Stimulated activated CD4-positive, alpha-beta T cell treated with anti-CD3 and anti-CD28 coated beads, Interleukin-1b, Interleukin-23, amount 100 ng/mL, for 24 hours (primary cell): ENCODE measurements around the gene TMEM184B.

ENCODE experiments used
- DNase-seq, 4 experiments: peaks; one replicate each; pipeline ENCODE4 v3.0.0-alpha.2; 2020; ENCODE audit warnings: low read depth in 4 of 4, low spot score in 1 of 4

Gene TMEM184B

DNA sequence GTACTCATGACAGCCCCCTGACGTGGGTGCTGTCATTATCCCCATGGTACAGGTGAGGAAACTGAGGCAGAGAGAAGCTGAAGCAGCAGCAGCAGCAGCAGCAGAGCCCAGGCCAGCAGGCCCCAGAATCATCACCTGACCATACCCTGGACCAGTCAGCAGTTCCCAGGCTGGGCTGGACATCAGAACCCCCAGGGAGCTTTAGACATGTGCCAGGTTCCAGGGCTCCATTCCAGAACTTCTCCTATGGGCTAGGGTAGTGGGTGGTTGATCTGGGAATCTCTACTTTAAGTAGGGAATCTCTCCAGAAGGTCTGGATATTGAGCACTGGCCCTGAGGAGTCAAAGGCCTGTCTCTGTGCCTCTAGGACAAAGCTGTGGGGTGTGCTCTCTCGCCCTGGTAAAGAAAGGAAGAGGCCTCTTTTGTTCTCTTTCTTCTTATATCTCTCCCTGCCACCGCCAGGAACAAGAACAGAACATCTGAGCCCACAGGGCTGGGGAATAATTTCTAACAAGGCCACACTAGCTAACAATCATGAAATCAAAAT lies 44.4 kb downstream of the TMEM184B start:
- no peak for DNase-seq

DNA sequence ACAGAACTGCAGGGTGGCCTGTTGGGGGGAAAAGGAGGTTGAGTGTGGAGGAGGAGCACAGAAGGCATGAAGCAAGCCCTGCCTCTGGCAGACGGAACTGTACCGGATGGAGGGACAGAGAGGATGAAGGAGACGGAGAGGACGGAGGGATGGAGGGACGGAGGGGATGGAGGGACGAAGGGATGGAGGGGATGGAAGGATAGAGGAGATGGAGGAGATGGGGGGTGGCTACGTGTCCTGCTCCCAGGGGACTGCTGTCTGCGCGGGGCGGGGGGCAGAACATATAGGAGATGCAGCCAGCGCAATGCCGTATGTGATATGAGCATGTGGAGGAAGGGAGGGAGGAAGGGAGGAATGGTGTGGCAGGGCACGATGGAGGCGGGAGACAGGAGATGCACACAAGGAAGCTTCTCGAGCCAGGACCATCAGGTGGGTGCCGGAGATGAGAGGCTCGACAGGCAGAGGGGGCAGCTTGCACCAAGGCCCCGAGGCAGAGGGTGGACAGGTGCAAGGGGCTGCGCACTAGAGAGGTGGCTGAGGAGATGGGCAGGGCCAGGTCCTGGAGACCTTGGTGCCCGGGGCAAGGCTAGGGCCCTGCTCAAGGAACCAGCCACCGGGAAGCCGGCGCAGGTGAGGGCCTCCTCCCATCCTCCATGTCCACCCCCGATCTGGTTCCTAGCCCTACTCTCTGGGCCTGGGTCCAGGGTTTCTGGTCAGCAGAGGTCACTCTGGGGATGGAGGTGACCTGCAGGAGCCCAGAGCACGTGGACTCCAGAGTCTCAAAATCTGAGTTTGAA lies 45.8 kb downstream of the TMEM184B start:
- DNase-seq, result no peak

DNA sequence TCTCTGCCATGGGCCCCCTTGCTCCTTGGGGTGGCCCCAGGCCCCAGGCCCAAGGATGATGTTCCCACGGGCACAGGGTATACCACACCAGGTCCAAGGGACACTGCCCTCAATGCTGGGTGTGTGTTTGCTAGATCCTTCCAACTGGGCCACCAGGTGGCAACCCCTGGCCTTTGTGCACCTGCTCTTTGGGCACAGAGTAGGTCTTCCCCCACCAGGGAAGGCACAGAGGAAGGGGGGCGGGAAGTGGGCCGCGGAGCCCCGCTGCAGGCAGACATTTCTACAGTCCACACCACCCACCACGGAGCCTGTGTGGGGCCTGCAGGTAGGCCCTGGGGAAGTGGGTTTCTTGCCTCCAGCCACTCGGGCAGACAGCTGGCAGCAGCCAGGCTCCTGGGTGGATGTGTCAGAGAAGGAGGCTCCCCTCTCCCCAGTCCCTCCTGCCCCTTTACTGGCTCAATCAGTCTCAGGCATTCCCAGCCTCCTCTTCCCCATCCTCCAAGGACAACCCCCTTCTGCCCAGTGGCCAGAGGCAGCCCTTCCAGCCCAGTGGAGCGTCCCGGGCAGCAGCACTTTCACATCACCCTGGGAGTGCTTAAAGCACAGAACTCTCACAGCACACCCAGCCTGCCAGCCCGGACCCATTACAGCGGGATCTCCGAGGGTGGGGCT lies 49.4 kb downstream of the TMEM184B start:
- DNase-seq, result no peak

DNA sequence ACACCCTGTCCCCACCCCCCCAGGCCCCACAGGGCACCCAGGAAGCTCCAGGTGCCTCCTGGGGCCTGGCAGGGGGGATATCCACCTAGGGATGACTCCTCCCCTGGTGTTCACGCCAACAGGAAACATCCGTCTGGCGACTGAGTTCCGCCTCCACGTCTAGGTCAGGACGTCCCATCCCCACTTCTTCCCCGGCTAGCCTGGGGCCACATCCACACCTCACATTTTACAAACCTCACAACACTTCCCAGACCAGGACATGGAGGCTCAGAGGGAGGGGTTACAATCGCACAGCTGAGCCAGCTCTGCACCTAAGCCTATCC lies 50.1 kb downstream of the TMEM184B start:
- no peak for DNase-seq

DNA sequence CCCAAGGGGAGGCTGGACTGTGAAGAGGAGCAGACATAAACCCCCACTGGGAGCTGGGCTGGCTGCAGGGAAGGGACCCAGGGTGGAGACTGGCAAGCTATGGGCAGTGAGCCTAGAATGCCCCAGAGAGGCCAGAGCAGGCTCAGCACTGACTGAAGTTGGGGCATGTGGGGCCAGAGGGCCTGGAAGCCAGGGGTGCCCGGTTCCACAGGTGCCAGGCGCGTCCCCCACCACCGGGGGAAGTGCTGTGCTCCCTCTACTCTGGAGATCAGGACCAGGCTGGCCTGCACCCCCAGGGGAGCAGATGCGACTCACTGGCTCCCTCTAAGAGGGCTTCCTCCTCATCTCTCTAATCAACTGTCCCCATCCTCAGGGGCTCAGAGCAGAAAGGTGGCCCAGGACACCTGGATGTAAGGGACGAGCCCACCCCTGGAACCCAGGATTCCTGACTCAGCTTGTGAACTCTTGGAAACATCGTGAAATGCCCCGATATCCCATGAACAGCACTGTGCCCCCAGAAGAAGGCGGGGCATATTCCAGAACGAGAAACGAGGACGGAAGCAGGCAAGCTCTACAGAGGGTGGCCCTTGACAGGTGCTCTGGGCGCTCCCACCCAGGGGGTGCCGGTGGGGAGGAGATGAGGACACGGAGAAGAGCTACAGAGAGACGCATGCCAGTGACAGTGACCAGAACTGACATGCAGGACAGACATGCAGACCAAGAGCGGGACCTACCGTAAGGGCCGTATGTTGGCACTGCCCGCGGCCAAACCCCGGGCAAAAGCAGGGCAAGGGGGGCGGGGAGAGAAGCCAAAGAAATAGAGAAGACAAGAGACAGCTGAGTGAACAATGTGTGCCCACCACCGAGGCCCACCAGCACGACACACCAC lies 50.7 kb downstream of the TMEM184B start:
- no peak for DNase-seq

DNA sequence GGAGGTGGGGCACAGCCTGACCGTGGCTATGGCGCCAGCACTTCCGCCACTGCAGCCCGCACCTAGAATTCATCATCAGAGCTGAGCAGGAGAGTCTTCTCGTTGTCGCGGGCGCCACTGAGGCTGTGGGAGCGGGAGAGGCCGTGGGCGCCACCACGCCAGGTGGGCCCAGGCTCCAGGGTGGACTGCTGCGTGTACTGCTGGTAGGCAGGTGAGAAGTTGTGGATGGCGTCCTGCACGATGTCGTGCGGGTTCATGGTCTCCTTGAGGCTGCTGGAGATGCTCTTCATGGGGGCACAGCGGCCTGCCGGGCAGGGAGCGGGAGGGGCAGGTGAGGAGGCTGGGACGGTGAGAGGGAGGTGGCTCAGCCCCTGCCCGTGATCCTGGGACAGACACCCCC lies 51.4 kb downstream of the TMEM184B start:
- no peak for DNase-seq

DNA sequence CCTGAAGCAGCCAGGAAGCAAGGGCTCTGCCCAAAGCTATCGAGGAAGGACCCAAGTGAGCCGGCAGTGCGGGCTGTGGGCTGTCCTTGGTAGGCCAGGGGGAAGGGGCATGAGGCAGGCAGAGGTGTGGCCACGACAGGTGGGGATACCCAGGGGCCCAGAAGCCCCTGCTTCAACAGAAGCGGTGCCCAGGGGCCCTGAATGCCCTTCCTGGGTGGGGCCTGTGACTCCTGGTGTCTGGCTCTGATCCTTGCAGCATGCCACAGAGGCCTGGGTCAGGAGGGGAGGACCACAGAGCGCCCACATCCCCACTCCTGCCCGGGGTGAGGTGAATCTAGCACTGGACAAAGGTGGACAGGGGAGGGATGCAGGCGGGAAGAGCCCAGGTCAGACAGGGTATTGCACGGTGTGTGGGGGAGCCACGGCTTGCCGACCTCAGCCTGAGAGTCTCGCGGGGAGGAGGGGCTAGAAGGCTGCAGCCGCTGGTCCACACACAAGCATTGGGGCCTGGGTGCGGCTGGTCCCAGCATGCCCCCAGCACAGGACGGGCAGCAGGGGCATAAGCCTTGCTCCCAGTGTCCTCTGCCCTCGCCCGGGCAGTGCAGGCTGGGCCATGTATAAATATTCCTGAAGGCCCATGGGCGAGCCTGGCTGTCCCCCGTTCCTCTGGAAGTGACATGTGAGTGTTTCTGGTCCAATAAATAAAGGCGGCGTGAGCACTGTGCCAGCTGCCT lies 52.0 kb downstream of the TMEM184B start:
- no peak for DNase-seq

DNA sequence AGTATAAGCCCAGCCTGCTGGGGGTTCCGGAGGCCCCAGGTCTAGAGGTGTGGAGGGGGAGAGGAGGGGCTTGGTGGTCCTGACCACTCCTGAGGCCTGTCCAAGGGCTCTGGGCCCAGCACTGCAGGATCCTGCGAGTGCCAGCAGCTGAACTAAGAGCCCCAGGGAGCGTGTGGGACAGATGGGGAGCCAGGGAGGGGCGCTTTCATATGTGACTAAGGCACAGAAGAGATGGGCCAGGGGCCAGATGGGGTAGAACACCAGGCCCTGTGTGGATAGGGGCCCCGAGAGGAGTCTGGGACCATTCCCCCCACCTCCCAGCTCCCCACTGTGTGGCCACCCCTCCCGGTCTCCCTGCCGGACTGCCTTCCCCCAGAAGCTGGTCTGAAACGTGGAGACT lies 52.6 kb downstream of the TMEM184B start:
- no peak for DNase-seq

DNA sequence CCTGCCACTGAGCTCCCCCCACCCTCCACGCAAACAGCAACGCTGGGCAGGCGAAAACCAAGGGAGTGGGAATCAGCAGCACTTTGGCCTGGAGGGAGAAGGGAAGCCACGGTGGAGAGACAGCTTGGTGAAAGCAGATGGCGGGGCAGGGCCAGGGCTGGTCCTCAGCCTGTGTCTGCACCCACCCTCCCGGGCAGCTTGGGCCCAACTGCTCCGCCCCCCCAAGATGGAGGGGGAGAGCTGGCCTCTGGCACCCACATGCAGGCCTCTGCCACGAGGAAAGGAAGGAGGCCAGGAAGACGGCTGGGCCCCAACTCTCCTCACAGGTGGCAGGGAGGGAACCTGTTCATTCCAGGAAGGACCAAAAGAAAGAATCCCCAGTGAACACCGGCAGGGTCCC lies 53.2 kb downstream of the TMEM184B start:
- DNase-seq, result no peak

DNA sequence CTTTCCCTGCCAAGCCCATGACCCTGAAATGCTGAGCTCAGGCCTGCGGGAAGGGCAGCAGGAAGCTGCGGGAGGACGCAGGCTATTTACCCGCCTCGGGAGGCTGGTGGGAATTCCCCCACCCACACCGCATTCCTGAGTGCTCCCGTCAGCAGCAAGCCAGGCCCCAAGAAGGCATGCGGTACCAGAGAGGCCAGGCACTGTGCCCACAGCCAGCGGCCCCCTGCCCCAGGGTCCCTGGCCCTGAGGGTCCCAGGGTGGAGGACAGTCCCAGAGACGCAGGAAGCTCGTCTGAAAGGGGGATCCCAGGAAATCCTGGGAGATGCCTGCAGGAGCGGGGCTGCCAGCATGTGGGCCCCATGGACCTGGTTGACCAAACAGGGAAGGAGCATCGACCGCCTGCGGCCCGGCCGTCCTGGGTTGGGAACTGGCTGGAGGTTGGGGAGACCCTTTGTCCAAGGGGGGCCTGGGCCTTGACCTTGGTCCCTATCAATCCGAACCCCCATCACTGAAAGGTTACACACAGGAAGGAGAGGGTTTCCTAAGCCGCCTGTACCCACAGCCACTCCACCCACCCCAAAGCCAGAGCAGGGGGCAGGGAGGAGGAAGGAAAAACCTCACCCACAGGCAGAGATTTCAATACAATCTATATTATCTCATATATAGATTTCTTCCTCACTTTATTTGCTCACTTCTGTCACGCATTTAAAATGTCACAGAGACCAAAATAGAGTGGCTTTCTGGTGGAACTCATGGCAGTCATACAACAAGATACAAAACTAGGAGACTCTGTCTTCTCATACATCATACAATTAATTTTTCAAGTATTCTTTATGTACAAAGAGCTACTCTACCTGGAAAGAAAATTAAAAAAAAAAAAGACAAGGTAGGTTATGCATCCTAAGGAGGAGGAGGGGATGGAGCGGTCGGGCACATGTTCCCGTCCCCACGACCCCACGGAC lies 53.9 kb downstream of the TMEM184B start:
- peak in 1 of 4 experiments; percentile 50 for DNase-seq

DNA sequence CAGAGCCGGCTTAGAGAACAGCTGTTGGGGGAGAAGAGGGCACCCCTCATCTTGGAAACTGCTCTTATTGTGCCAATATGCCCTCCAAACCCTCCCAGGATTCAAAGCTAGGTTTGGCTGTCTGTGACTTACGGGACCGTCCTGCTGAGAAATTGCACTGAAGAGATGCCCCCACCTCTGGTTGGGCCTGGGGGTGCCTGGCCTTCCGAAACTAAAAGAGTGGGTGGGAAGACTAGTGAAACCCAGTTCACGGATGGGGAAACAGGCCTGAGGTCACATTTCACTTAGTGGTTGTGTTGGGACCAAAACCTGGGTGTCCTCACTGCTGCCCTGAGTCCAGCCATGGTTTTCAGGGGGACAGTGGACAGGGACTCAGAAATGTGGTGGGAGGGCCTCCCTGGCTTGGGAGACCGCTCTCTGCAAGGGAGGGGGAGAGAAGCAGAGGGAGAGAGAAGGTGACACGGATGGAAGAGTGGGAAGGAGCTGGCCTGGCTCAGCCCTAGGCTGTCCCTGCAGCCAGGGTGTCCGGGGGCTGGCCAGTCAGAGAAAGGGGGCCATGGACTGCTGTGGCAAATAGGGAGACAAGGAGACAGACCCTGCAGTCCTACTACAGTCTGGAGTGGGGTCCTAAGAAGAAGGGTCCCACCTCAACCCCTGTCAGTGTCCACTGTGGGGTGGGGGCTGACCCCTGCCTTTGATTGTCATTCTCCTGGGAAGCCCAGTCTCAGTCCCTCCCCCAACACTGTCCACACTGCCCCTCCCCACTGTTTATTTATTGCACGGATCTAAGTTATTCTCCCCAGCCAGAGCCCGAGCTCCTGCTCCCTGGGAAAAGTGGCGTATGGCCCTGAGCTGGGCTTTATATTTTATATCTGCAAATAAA lies 57.4 kb downstream of the TMEM184B start:
- no peak for DNase-seq

DNA sequence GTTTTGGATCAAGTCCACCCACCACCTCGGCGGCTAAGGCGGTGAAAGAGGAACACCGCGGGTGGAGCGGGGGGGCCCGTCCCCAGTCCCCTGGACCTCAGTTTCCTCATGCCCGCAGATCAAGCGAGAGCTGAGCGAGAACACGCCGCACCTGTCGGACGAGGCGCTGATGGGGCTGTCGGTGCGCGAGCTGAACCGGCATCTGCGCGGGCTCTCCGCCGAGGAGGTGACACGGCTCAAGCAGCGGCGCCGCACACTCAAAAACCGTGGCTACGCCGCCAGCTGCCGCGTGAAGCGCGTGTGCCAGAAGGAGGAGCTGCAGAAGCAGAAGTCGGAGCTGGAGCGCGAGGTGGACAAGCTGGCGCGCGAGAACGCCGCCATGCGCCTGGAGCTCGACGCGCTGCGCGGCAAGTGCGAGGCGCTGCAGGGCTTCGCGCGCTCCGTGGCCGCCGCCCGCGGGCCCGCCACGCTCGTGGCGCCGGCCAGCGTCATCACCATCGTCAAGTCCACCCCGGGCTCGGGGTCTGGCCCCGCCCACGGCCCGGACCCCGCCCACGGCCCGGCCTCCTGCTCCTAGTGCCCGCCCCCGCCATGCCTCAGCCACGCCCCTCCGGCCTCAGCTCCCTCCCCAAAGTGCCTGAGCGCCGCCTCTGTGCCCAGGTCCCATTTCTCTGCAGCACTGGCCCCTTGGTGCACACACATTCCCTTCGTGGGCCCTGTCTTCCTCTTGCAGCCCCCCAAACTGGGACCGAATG lies 58.3 kb downstream of the TMEM184B start:
- peak in 1 of 4 experiments; percentile 47 for DNase-seq

DNA sequence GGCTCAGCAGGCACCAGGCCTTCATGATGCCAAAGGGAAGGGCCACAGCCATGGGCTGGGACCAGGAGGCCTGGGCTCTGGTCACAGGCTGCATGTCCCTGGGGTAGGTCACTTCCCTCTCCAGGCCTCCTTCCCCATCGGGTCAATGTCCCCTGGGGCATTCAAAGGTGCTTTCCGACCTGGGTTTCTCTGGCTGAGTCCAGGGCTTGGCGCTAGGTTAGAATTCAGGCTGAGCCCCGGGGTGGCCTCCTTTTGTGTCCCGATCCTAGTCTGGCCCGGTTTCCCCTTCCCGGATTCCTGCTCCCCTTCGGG lies 58.9 kb downstream of the TMEM184B start:
- no peak for DNase-seq

DNA sequence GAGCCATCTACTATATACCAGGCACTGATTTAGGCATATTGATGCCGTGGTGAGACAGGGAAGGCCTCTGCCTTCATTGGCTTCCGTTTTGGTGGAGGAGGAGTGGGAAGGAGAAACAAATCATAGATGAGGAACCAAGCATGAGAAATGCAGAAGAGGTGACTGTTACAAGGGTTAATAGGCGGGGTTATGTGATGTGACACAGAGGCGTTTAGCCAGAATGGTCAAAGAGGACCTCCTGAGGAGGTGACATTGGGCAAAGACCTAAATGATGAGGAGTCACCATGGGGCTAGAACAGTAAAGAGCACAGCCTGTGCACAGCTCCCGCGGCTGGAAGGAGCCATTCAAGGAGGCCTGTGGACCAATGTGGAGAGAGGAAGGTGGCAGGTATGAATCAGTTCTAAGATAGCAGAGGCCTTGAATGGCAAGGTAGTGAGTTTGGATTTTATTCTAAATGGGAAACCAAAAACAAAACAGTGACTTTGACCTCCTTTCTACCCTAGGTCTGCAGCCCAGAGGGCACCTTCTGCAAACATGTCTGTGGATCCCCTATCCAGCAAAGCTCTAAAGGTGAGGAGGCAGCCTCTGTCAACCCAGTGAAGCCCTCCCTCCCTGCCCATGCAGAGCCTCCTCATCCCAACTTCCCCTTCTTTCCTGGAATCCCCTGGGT lies 59.4 kb downstream of the TMEM184B start:
- DNase-seq, result no peak

DNA sequence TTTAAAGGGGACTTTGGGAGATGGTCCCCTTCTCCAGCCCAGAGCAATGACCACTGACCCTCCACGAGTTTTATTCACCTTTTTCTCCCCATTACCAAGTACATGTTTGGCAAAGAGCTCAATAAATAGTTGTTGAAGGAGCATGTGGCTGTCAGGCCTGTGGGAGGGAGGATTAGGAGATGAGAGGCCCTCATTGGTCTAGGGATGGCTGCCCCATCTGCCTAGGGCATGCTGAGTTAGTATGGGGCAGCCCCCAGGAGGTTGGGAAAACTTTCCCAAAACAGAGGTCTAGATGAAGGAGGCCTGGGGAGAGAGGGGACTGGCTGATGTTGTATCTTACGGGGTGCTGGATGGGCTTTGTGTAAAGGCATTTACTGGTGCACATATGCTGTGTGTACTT lies 60.4 kb downstream of the TMEM184B start:
- no peak for DNase-seq

DNA sequence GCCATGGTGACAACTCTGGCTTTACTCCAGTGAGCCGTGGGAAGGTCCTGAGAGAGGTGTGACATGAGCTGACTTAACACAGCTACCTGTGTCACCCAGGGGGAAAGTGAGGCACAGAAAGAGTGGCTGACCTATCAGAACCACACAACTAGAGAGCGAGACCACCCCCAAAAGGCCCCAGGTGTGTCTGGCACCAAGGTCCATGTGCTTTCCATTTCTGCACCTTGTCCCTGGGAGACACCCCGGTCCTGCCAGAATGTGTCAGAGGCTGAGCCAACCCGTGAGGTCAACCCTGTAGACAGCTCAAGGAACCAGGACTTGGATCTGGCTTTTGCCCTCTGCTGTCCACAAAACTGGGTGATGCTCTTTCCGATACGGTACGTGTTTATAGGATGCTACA lies 61.3 kb downstream of the TMEM184B start:
- no peak for DNase-seq

DNA sequence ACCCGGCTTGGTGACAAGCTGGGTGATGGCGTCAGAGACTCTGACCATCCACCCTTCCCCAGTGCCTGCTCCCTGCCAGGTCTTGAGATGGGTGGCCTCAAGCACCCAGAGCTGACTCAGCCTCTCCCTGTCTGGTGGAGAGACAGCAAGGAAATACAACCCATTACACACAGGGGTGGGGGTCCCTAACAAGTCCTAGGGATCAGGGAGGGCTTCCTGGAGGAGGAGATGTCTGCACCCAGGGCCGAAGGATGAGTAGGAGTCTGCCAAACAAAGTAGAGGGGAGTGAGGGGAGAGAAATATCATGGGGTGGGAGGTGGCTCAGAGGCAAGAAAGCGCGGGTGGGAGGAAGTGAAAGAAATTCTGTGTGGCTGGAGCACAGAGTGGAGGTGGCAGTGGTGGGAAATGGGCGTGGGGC lies 64.2 kb downstream of the TMEM184B start:
- no peak for DNase-seq
